Measurements from ENCODE around the gene FAM168B.
A peak's percentile ranks its signal among the peaks of the same experiment; 100 is the strongest.
"Not testable (repeated sequence)": the region's sequence is repeated elsewhere in the genome, so short reads cannot be mapped to it uniquely, and the experiment has no call there.

Gene FAM168B, protein sequence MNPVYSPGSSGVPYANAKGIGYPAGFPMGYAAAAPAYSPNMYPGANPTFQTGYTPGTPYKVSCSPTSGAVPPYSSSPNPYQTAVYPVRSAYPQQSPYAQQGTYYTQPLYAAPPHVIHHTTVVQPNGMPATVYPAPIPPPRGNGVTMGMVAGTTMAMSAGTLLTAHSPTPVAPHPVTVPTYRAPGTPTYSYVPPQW

GRCh38 chr2:131093006-131093695 is at the start of gene FAM168B:
Gene FAM168B (minus strand): TSS chr2:131093460. CDS start chr2:131082646, 10,814 bp downstream.
- DNase-seq (ENCODE audit: insufficient read length, low spot score) (peak; percentile 87), FAIRE-seq (peak; percentile 57)

DNA sequence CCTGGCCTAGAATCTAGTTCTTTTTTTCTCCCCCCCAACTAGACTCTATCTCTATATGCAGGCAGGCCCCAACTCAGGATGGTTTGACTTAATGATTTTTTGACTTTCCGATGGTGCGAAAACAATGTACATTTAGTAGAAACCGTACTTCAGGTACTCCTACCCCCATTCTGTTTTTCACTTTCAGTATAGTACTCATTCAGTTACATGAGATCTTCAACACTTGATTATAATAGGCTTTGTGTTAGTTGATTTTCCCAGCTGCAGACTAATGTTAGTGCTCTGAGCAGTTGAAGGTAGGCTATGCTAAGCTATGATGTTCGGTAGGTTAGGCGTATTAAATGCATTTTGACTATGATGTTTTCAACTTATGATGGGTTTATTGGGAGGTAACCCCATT is 49.6 kb upstream of the FAM168B start:
- FAIRE-seq, result no peak
- DNase-seq (ENCODE audit: insufficient read length, low spot score), result no peak

DNA sequence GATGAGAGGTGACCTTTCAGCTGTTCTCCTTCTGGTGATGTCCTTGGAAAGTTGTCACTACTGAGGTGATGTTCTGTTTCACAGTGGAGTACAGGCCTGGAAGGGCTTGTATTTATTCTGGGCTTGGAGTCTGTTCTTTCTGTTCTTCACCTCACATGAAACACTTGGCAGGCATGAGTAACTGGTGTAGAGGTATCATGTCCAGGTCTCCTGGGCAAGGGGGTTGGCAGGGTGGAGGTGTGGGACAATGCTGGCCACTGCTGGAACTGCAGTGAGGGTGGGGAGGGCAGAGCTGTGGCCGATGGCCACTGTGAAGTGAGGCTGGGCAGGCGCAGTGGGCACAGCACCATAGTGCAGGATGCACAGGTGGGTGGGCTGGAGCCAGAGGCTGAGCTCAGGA is 47.3 kb upstream of the FAM168B start:
- no peak for FAIRE-seq
- DNase-seq (ENCODE audit: insufficient read length, low spot score), result no peak

- FAIRE-seq (no peak), DNase-seq (ENCODE audit: insufficient read length, low spot score) (no peak)
These were observed 39.5 kb upstream of the FAM168B start for GRCh38 chr2:131132729-131133128.

GRCh38 chr2:131130298-131130596 is 37.0 kb upstream of the FAM168B start:
- DNase-seq (ENCODE audit: insufficient read length, low spot score), result no peak
- FAIRE-seq, result no peak

- DNase-seq (ENCODE audit: insufficient read length, low spot score) (no peak), FAIRE-seq (no peak)
These were observed 34.7 kb upstream of the FAM168B start for GRCh38 chr2:131127981-131128380.

- no peak for DNase-seq (ENCODE audit: insufficient read length, low spot score)
- FAIRE-seq, result no peak
These were observed 33.8 kb upstream of the FAM168B start for GRCh38 chr2:131127076-131127475.

DNA sequence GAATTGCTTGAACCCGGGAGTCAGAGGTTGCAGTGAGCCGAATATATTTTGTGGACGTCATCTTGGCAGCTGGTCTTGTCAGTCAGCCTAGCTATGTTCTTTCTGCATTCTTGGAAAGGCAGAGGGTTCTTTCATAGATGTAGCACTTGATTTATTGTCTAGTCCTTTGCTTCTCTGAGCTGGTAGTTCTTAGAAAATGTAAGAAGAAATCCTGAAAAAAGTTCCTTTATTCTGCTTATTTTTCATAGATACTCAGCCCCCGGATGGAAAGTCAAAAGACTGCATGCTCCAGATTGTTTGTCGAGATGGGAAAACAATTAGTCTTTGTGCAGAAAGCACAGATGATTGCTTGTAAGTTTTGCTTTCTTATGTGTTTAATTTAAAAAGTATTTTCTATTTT is 33.2 kb upstream of the FAM168B start:
- FAIRE-seq (no peak), DNase-seq (ENCODE audit: insufficient read length, low spot score) (no peak)

GRCh38 chr2:131125195-131125757 is 32.0 kb upstream of the FAM168B start:
- DNase-seq (ENCODE audit: insufficient read length, low spot score), result no peak
- FAIRE-seq, result no peak

GRCh38 chr2:131123192-131123591 is 29.9 kb upstream of the FAM168B start:
- DNase-seq (ENCODE audit: insufficient read length, low spot score) (no peak), FAIRE-seq (no peak)

DNA sequence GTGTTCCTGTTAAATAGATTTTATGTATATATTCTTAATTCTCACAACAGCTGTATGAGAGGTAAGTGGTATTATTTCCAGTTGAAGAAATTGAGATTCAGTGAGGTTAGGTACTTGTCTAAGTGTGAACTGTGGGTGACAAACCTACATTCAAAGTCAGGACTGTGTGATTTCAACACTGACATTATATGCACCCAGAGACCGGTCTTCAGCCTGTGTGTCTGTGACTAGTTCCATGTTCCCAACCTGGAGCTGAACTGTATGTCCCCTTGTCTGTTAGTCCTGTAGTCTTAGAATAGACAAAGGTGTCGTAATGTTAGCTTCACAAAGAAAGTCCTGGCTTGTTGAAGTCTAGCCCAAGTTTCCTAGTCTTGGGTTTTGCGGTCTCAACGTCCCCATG is 29.2 kb upstream of the FAM168B start:
- FAIRE-seq, result no peak
- no peak for DNase-seq (ENCODE audit: insufficient read length, low spot score)

DNA sequence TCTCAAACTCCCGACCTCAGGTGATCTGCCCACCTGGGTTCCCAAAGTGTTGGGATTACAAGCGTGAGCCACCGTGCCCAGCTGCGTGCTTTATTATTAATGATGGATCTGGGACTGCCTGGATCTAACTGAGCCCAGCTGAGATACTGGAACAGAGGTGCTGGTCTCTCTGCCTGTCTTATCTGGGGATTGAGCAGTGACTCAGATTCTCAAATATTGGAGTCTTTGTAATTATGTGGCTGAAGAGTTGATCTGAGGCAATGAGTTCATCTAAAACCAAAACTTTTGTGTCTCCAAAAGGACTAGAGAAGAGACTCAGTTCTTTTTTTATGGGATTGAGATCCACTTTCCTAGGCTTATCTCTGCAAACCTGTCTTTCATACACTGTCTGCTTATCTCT is 28.2 kb upstream of the FAM168B start:
- DNase-seq (ENCODE audit: insufficient read length, low spot score) (no peak), FAIRE-seq (no peak)

GRCh38 chr2:131120815-131121317 is 27.6 kb upstream of the FAM168B start:
- FAIRE-seq, result no peak
- no peak for DNase-seq (ENCODE audit: insufficient read length, low spot score)

DNA sequence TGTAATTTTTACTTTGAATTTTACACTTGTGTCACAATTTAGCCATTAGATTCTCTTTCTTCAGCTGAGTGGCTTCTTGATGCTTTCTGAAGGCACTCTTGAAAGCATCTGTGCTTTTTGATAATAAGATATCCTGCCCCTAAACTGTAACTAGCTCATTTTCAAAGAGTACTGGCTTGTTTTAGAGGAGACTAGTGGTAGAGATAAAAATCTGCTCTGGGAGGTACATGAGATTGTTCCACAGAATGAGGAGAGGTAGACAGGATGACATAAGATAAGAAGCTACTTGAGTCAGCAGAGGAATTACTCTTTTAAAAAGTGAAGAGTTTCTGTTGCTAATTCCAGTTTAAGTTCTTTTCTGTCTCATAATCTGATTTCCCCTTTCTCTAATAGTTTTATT is 22.5 kb upstream of the FAM168B start:
- FAIRE-seq (no peak), DNase-seq (ENCODE audit: insufficient read length, low spot score) (no peak)

- FAIRE-seq; DNase-seq (ENCODE audit: insufficient read length, low spot score): not testable (repeated sequence)
These were observed 21.7 kb upstream of the FAM168B start for GRCh38 chr2:131114950-131115349.

- FAIRE-seq (no peak), DNase-seq (ENCODE audit: insufficient read length, low spot score) (no peak)
These were observed 20.4 kb upstream of the FAM168B start for GRCh38 chr2:131113566-131114227.

GRCh38 chr2:131112529-131112928 is 19.3 kb upstream of the FAM168B start:
- DNase-seq (ENCODE audit: insufficient read length, low spot score) (no peak), FAIRE-seq (no peak)

- FAIRE-seq (peak; percentile 55), DNase-seq (ENCODE audit: insufficient read length, low spot score) (no peak)
These were observed 12.9 kb upstream of the FAM168B start for GRCh38 chr2:131105950-131106801.

DNA sequence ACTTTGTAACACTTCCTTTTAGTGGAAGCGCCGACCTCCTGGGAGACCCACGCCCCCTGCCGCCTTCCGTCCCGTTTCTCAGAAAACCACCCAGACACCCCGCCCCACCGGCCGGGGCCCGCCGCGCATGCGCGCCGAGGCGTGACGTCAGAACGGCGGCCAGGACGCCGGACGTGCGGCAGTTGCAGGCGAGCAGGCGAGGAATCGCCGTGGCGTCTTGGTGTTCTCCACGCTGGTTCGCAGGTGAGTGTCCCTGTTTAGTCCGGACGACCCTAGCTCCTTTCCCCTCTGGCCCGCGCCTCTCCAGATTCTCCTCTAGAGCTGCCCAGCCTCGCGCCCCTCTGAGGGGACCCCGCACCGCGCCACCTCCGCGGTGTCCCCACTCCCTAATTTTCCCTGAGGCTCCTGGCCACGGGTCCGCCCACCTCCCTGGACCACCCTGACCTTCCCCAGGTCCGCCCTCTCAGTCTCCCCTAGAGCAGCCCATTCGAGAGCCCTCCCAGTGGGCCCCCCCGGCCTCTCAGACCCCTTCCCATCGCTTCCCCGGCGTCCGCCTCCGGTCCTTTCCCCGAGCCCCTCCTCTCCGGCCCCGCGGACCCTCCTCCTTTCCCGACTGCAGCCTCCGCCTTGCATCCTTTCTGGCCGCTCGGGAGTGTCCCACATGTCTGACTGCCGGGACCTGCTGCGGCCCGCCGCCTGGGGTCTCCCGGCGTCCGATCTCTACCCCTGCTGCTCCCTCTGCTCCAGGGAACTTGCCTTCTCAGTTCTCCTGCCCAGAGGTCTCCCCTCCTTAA is 12.1 kb upstream of the FAM168B start, which contains the start of gene PLEKHB2:
PLEKHB2 (plus strand) TSS at position 181 of the 794 bp plus-strand sequence. CDS start 15,606 bp downstream, outside the sequence.
- FAIRE-seq, result peak; percentile 92
- DNase-seq (ENCODE audit: insufficient read length, low spot score), result peak; percentile 79

Measured in GM19239 (cell line).